ENCODE results near the gene NELFCD.

- TF ChIP-seq CTCF (IDR thresholded peaks at IDR 0.05) (no peak), POLR2A (IDR thresholded peaks at IDR 0.05) (peak in 1 of 2 donors; percentile 44)
These were observed 26.0 kb downstream of the NELFCD start, which contains the start of gene CTSZ for GRCh38 chr20:59006864-59007664.

All from suprapubic skin (tissue), 3 donors.